IMR-90 (cell line): ENCODE results near the gene AHSG. TPM values are rescaled to one million over a fixed set of nuclear protein-coding genes. Genes with fewer than 3 reads are reported as not detected.

Source experiments
- ATAC-seq: fragments of 200-7000 bp; cut with Tn5 transposase; 2 replicates; pipeline ENCODE4 v1.9.1; 2020; ENCODE audit warnings: low read depth, mild to moderate bottlenecking, moderate library complexity
- BruUV-seq: library from RNA; stranded (reverse); fragments of 400-500 nt; replicated peaks from 2 replicates; lab custom pipeline; 2021; lab: Mats Ljungman, UMichigan
- CTCF ChIA-PET: fragments of 300-600 bp; formaldehyde crosslinking; extraction: SDS; loops from one replicate; lab custom pipeline; 2021; ENCODE audit warnings: antibody characterized with exemption; lab: Yijun Ruan, JAX
- POLR2A ChIA-PET: fragments of 300-600 bp; sonication (Branson Sonifier 250); formaldehyde crosslinking; loops from one replicate; lab custom pipeline; 2022; ENCODE audit warnings: antibody characterized with exemption; ENCODE audit not compliant: unreplicated experiment; lab: Charles Lee
- DNase-seq: peaks from one replicate; pipeline ENCODE4 v3.0.0; 2013
- H2AFZ ChIP-seq: replicated peaks from 2 replicates; pipeline ENCODE3; 2013; ENCODE audit warnings: low read length, mild to moderate bottlenecking; ENCODE audit not compliant: poor library complexity
- H2AK5ac ChIP-seq: 2 replicates; pipeline ENCODE4 v1.6.1; 2013; ENCODE audit warnings: low read depth, low read length, inconsistent platforms
- H2AK9ac ChIP-seq: replicated peaks from 2 replicates; pipeline ENCODE3; 2013; ENCODE audit warnings: mild to moderate bottlenecking, low read depth, low read length, moderate library complexity; ENCODE audit not compliant: poor library complexity
- H2BK120ac ChIP-seq: 2 replicates; pipeline ENCODE4 v1.6.1; 2013; ENCODE audit warnings: low read depth, low read length, inconsistent platforms
- H2BK15ac ChIP-seq: 3 replicates; pipeline ENCODE4 v1.6.1; 2013; ENCODE audit warnings: low read depth, low read length, inconsistent platforms
- H2BK20ac ChIP-seq: 2 replicates; pipeline ENCODE4 v1.6.1; 2013; ENCODE audit warnings: low read depth, mild to moderate bottlenecking, inconsistent platforms, low read length, moderate library complexity
- H2BK5ac ChIP-seq: 2 replicates; pipeline ENCODE4 v1.6.1; 2013; ENCODE audit warnings: mild to moderate bottlenecking, low read depth, low read length, inconsistent platforms; ENCODE audit not compliant: poor library complexity, severe bottlenecking
- H3K14ac ChIP-seq: replicated peaks from 2 replicates; pipeline ENCODE4 v1.6.1; 2013; ENCODE audit warnings: low read depth, low read length, inconsistent platforms
- H3K18ac ChIP-seq: 2 replicates; pipeline ENCODE4 v1.6.1; 2013; ENCODE audit warnings: low read depth, low read length, control low read depth
- H3K23ac ChIP-seq: 2 replicates; pipeline ENCODE4 v1.6.1; 2013; ENCODE audit warnings: low read depth, low read length, inconsistent platforms
- H3K27ac ChIP-seq: 2 replicates; pipeline ENCODE4 v1.5.1; 2013; ENCODE audit warnings: mild to moderate bottlenecking, control low read depth, low read length; ENCODE audit not compliant: insufficient read depth
- H3K27me3 ChIP-seq: 2 replicates; pipeline ENCODE4 v1.6.1; 2013; ENCODE audit warnings: low read length; ENCODE audit not compliant: control insufficient read depth, insufficient read depth
- H3K36me3 ChIP-seq: 2 replicates; pipeline ENCODE4 v1.6.1; 2013; ENCODE audit warnings: low read length, mixed read lengths; ENCODE audit not compliant: control insufficient read depth, insufficient read depth
- H3K4ac ChIP-seq: 2 replicates; pipeline ENCODE4 v1.6.1; 2013; ENCODE audit warnings: low read depth, low read length, inconsistent platforms
- H3K4me1 ChIP-seq: 2 replicates; pipeline ENCODE4 v1.6.1; 2013; ENCODE audit warnings: low read length, mixed read lengths; ENCODE audit not compliant: control insufficient read depth, insufficient read depth
- H3K4me2 ChIP-seq: 2 replicates; pipeline ENCODE4 v1.6.1; 2013; ENCODE audit warnings: low read depth, mild to moderate bottlenecking, control low read depth, low read length, moderate library complexity
- H3K4me3 ChIP-seq: 2 replicates; pipeline ENCODE4 v1.5.1; 2013; ENCODE audit warnings: low read depth, mild to moderate bottlenecking, control low read depth, low read length, moderate library complexity; ENCODE audit not compliant: insufficient read depth
- H3K56ac ChIP-seq: 2 replicates; pipeline ENCODE4 v1.6.1; 2013; ENCODE audit warnings: low read length, inconsistent platforms; ENCODE audit not compliant: insufficient read depth; ENCODE audit errors: extremely low read depth
- H3K79me1 ChIP-seq, 2 experiments: 2 replicates each; pipeline ENCODE4 v1.6.1; 2013; ENCODE audit warnings: low read length in 2 of 2, inconsistent platforms in 1 of 2, low read depth in 1 of 2
- H3K9ac ChIP-seq: 2 replicates; pipeline ENCODE4 v1.6.1; 2013; ENCODE audit warnings: low read depth, low read length, control low read depth
- H3K9me1 ChIP-seq: 2 replicates; pipeline ENCODE4 v1.6.1; 2013; ENCODE audit warnings: low read length, inconsistent platforms; ENCODE audit not compliant: insufficient read depth
- H3K9me3 ChIP-seq: 2 replicates; pipeline ENCODE4 v1.6.1; 2013; ENCODE audit warnings: low read length; ENCODE audit not compliant: control insufficient read depth, insufficient read depth
- H4K20me1 ChIP-seq: 2 replicates; pipeline ENCODE4 v1.6.1; 2013; ENCODE audit warnings: low read length, inconsistent platforms; ENCODE audit not compliant: insufficient read depth
- H4K5ac ChIP-seq: 2 replicates; pipeline ENCODE4 v1.6.1; 2013; ENCODE audit warnings: mild to moderate bottlenecking, low read depth, low read length, control low read depth
- H4K8ac ChIP-seq, 2 experiments: 2 replicates each; pipeline ENCODE4 v1.6.1; 2013; ENCODE audit warnings: low read depth in 2 of 2, low read length in 2 of 2, control low read depth in 1 of 2, inconsistent platforms in 1 of 2
- H4K91ac ChIP-seq: 2 replicates; pipeline ENCODE4 v1.6.1; 2013; ENCODE audit warnings: low read depth, low read length, inconsistent platforms; ENCODE audit not compliant: insufficient read depth
- CTCF ChIP-seq: conservative IDR thresholded peaks from 2 replicates; pipeline ENCODE4 v1.5.1; 2012; ENCODE audit warnings: mild to moderate bottlenecking, low read depth, low read length, improper control_type of control experiment
- POLR2A ChIP-seq: IDR thresholded peaks from 2 replicates; pipeline ENCODE4 v1.6.1; 2012; ENCODE audit warnings: mild to moderate bottlenecking, low read depth, low read length
- RAD21 ChIP-seq: IDR thresholded peaks from 2 replicates; pipeline ENCODE4 v1.6.1; 2012; ENCODE audit warnings: low read length, improper control_type of control experiment
- SMC3 ChIP-seq: fragments of 150-350 bp; IDR thresholded peaks from 2 replicates; pipeline ENCODE4 v1.6.1; 2016; ENCODE audit warnings: low read depth, mild to moderate bottlenecking, antibody characterized with exemption, low read length, moderate library complexity
- WGBS, 2 experiments: methylation state at CpG; one replicate each; pipeline versions ENCODE4 v1.1.5 to v1.1.7; 2013; ENCODE audit warnings: missing lambda C conversion rate in 2 of 2; ENCODE audit not compliant: insufficient read length in 1 of 2; ENCODE audit errors: extremely low coverage in 2 of 2; 5-methylcytosine and 5-hydroxymethylcytosine counted together
- dilution Hi-C: fragments of 300-500 bp; cut with HindIII; formaldehyde crosslinking; loops from one replicate; pipeline ENCODE4 v1.14.3; 2018; ENCODE audit warnings: low sequenced_read_pairs; ENCODE audit not compliant: unreplicated experiment
- in situ Hi-C: fragments of 300-500 bp; cut with MboI; formaldehyde crosslinking; loops from 3 replicates; pipeline ENCODE4 v1.14.3; 2019; ENCODE audit warnings: low sequenced_read_pairs, inconsistent platforms, mixed read lengths
- intact Hi-C: fragments of 100-400 bp; cut with micrococcal nuclease; formaldehyde crosslinking; loops from 2 replicates; pipeline ENCODE4 v1.10.0; 2022
- polyA plus RNA-seq, 3 experiments: library from polyadenylated mRNA; depleted of rRNA; stranded (reverse); fragments of >200 nt; gene quantifications; 2 replicates each; pipeline ENCODE4 v1.2.3, GENCODE V29; 2012; ENCODE audit warnings: low replicate concordance in 1 of 3
- total RNA-seq: library from RNA; depleted of rRNA; stranded (reverse); fragments of >200 nt; gene quantifications from 2 replicates; pipeline ENCODE4 v1.2.3, GENCODE V29; 2012

Gene AHSG
- total and polyA plus RNA-seq, 2 of the 4 experiments (the other 2 are of a cell fraction) = not detected

- ChIA-PET POLR2A (no interaction called here), CTCF (interaction anchor here (1.2 to 2.1 kb wide), 2 partner anchors 8 to 42 kb away, joined by 3 to 5 read pairs; partner anchors contain the start of gene TBCCD1)
- Histone ChIP-seq H4K91ac (no peak overlapping the region), H4K5ac (no peak overlapping the region), H3K18ac (no peak overlapping the region), H3K4me1 (no peaks in the 10 kb centered on the region), H3K27me3 (peaks cover 19% of the 10 kb centered on the region), H2AK5ac (no peak overlapping the region), H3K14ac (no peak overlapping the region), H3K9ac (no peak overlapping the region), H2BK5ac (no peak overlapping the region), H3K4ac (no peak overlapping the region), H2AFZ (no peak overlapping the region), H4K8ac (no peak overlapping the region), H3K23ac (no peak overlapping the region), H3K9me1 (no peaks in the 10 kb centered on the region), H3K56ac (no peak overlapping the region), H2BK15ac (no peak overlapping the region), H2BK120ac (no peak overlapping the region), H3K9me3 (no peaks in the 10 kb centered on the region), H3K27ac (no peak overlapping the region), H4K20me1 (no peaks in the 10 kb centered on the region), H3K36me3 (no peaks in the 10 kb centered on the region), H3K79me1 (no peaks in the 10 kb centered on the region), H2AK9ac (no peak overlapping the region), H3K4me3 (no peak overlapping the region), H2BK20ac (no peak overlapping the region), H3K4me2 (no peak overlapping the region)
- dilution Hi-C loops = no loop called here
- in situ Hi-C loops = no loop called here
- intact Hi-C loops = no loop called here
- DNase-seq (no peak), ATAC-seq (no peak; the same call in 1 of the 2 replicates)
- TF ChIP-seq SMC3 (peak; percentile 4; the same call in 1 of the 2 replicates), RAD21 (0 out of 2 replicates have a peak, but pooled peaks have one; percentile 19), POLR2A (no peak), CTCF (peak; percentile 15; the same call in 1 of the 2 replicates)
- BruUV-seq = no TSS peak
- 88% methylated on average over 3 of the region's 8 CpGs; no CpG with 5 or more reads in 1 of the 2 experiments for WGBS, 2 experiments
Measured at GRCh38 chr3:186609247-186609868, 3.5 kb upstream of the AHSG start.
